HG03103 (cell line): ENCODE results near the gene CHRNA4.
"Not testable (repeated sequence)": the region's sequence is repeated elsewhere in the genome, so short reads cannot be mapped to it uniquely, and the experiment has no call there.

ENCODE experiments used
- ATAC-seq: cut with Tn5 transposase; IDR thresholded peaks from one replicate; pipeline ENCODE4 v1.9.1; 2021; ENCODE audit warnings: low read depth; ENCODE audit not compliant: unreplicated experiment

Gene CHRNA4

DNA sequence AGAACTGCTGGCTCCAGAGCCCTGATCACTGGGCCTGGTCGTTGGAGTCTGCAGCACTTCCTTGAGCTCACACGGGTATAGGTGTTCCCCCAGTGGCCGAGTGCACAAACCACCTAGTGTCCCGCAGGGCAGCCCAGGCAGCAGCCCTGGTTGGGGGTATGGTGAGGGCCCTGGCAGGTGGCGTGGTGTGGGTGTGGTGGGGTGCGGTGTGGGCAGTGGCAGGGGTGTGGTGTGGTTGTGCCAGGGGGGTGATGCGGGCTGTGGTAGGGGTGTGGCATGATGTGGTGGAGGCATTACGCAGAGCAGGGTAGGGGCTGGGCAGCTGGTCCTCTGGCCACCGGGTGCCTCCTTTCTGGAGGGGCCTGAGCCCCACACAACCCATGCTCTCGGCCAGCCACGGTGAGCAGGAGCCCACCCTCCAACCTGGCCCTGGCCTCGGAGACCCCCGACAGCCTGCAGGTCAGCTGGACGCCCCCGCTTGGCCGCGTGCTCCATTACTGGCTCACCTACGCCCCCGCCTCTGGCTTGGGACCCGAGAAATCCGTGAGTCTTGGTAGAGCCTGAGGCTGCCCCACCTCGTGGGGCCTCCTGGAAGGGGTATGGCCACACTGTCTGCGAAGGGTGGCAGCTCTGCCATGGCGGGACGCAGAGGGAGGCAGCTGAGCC lies 47.7 kb downstream of the CHRNA4 start:
- no peak for ATAC-seq

DNA sequence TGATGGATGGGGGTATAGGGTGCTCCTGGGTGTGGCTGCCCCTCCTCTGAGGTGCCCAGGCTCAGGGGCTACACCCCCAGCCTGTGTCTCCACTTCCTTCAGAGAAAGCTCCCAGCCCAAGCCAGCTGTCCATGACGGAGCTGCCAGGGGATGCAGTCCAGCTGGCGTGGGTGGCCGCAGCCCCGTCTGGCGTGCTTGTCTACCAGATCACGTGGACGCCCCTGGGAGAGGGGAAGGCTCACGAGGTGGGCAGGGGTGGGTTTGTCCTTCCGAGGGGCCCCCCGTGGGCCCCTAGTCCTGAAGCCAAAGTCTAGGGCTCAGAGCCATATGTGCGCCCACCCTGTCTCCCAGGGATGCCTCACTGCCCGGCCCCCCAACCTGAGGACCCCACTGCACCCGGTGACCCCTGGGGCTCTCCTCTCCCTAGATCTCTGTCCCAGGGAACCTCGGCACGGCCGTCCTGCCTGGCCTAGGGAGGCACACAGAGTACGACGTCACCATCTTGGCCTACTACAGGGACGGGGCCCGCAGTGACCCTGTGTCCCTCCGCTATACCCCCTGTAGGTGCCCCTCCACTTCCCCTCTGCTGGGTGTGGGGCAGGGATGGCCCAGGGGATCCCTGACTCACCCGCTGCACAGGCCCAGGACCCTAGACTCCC lies 48.3 kb downstream of the CHRNA4 start:
- no peak for ATAC-seq

DNA sequence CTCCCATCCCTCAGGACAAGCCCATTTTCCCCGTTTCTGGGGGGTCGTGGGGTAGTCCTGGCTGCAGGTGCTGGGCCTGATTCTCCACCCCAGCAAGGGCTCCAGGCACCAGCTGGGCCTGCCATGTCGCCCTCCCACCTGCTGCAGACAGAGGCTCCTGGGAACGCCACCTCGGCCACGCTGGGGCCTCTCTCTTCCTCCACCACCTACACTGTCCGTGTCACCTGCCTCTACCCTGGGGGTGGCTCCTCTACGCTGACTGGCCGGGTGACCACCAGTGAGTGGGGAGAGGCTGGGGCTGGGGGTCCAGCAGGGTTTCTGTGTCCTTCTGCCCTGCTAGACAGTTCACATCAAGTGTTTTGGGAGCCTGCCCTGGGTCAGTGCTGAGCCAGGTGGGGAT lies 48.9 kb downstream of the CHRNA4 start:
- ATAC-seq = no peak

DNA sequence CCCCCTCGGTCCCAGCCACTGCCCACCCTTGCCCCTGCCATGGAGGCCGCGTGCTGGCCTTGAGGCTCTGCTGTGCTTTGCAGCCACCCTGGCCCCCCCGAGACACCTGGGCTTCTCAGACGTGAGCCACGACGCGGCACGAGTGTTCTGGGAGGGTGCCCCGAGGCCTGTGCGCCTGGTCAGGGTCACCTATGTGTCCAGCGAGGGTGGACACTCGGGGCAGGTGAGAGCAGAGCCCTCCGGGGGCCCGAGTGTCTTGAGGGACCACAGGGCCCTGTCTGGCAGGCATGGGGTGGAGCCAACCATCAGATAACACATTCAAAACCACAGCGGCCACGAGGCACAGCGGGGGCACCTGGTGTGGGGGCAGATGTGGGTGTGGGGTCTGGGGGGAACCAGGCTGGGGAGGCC lies 49.3 kb downstream of the CHRNA4 start:
- no peak for ATAC-seq

DNA sequence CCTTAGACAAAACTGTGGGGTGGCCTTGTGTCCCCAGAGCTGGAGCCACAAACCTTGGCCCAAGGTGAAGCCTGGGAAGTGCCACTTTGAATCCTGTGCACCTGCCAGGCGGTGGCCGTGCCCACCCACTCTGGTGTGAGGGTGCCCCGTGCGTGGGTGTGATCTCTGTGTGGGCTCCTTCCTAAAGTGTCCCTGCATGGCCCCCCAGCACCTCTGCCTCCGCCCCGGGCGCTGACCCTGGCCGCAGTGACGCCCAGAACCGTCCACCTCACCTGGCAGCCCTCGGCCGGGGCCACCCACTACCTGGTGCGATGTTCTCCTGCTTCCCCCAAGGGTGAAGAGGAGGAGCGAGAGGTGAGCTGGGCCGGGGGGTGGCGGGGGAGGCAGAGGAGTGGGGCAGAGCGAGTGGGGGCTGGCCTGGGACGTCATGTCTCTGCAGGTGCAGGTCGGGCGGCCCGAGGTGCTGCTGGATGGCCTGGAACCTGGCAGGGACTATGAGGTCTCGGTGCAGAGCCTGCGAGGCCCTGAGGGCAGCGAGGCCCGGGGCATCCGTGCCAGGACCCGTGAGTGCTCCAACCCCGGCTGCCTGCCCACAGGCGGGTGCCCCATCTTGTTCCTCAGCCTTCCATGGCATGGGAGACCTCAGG lies 49.8 kb downstream of the CHRNA4 start:
- no peak for ATAC-seq

DNA sequence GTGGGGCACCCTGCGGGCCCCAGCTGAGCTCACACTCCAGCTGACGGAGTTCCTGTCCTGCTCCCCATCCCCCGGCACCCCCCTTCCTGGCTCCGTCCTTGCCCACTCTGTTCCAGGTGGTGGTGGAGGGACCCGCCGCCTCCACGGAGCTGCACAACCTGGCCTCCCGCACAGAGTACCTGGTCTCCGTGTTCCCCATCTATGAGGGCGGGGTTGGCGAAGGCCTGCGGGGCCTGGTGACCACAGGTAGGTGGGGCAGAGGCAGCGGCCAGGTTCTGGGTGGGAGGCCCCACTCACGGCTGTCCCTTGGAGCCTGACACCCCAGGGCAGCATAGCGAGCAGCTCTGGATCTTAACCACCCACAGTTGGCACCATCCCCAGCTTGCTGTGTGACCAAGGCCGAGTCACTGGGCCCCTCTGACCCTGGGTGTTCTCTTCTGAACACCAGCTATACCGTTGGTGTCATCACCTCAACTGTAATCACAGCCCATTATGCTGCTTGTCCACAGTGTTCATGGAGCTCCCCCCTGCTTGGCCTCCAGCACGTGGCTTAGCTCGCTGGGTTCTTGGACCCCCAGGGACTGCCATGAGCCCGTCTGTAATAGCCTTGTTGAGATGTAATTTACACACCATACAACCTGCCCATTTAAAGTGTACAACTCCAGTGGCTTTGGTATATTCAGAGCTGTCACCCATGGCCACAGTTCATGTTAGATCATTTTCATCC lies 50.7 kb downstream of the CHRNA4 start:
- no peak for ATAC-seq

DNA sequence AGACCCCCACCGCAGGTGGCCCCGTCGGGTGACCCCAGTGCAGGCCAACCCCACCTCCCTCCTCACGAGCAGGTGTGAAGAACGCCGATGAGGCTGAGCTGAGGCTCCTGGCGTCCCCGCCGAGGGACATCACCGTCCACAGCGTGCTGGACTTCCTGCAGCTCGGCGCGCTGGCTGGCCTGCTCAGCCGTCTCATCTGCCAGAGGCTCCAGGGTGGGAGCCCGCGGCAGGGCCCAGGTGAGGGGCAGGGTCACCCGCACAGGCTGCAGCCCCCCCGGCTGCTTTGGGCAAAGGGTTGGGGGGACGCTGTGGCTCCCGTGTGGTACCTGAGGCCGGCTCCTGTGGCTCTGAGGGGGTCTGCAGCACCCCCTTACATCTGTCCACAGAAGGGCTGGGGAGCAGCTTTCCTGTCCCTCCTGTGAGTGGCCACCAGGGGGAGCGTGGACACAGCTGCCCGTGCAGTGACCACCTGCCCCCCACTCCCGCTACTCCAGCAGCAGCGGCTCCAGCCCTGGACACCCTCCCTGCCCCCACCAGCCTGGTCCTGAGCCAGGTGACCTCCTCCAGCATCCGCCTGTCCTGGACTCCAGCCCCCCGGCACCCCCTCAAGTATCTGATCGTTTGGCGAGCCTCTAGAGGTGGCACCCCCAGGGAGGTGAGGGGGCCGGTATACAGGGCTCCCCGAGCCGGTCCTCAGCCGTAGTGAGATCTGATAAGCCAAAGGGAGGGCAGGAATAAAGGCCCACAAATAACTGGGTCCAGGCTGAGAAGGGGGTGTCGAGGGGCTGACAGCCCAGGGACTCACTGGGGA lies 51.7 kb downstream of the CHRNA4 start:
- no peak for ATAC-seq

DNA sequence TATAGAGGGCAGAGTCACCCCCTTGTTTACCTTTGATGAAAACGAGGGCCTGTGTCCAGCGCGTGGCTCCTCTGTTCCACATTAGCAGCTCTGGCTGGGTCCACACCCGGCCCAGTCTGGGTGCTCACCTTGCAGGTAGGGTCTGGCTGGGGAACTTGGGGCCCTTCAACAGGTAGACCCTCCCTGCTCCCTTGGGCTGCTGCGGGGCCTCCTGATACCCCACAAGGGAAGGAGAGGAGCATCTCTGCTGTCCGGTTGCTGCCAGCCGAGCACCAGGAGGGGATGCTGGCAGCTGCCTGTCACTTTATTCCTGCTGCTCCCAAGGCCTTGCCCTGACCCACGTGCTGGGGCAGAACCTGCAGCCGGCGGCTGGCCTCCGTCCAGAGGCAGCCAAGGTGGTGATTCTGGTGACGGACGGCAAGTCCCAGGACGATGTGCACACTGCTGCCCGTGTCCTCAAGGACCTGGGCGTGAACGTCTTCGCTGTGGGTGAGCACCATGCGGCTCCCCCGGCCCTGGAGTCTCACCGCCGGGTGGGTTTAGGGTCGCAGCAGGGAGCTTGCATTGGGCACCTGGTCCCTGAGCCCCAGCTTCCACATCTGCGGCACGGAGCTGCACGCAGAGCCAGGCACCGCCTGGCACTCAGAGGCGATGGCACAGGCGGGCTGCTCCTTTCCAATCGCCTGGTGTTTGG lies 52.8 kb downstream of the CHRNA4 start:
- no peak for ATAC-seq

DNA sequence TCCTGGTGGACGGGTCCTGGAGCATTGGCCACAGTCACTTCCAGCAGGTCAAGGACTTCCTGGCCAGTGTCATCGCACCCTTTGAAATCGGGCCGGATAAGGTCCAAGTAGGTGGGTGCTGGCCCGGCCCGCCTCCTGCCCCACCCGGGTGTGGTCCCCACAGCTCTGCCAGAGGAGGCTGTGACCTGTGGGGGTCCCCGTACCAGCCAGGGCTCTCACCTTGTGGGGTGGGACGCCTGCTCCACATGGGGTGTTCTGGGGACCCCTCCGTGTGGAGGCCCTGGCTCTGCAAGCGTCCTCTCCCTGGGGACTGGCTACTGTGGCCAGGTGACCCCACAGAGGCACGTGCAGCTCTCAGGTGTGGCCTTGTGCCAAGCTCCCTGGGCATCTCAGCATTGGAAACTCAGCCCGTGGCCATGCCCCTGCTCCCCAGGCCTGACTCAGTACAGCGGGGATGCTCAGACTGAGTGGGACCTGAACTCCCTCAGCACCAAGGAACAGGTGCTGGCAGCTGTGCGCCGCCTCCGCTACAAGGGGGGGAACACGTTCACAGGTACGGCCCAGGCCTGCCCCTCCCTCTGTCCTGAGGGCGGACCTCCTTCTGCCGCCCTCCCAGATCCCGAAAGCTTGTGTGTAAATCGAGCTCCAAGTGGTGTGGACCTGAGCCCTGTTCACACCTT lies 53.5 kb downstream of the CHRNA4 start:
- ATAC-seq = no peak

DNA sequence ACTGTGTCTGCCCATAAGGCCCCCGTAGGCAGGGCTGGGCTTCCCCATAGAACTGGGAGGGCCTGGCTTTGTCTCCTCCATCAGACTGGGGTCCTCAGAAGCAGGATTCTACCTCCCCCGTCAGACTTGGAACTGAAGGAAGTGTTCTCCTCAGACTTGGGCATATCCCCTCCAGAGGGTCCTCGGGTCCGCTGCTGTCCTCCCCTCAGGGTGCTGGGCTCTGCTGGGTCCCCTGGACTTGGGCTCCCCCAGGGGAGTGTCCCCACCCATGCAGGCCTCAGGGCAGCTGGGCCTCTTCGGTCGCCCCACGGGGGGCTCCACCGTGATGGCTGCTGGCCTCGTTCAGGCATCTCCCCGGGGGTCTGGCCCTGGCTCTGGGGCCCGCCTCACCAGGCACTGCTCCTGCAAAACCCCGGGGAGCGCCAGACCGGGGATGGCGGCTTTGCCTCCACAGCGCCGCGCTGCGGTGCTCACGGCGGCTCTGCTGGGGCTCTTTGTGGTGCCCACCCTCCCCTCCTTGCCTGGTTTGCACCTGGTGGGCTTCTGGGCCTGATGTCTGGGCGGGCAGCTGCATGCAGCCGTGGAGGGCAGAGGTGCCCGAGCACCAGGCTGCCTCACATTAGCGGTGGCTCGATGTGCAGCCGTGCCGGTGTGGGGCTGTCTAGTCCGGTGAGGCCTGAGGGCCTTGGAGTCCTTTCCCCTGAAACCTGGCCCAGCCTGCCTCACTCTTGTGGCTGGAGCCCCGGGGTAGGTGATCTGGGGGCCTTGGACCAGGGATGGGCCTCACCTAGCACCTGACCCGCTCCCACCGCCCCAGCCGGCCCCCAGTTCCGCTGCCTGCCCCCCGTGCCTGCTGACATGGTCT lies 54.2 kb downstream of the CHRNA4 start:
- ATAC-seq = no peak

DNA sequence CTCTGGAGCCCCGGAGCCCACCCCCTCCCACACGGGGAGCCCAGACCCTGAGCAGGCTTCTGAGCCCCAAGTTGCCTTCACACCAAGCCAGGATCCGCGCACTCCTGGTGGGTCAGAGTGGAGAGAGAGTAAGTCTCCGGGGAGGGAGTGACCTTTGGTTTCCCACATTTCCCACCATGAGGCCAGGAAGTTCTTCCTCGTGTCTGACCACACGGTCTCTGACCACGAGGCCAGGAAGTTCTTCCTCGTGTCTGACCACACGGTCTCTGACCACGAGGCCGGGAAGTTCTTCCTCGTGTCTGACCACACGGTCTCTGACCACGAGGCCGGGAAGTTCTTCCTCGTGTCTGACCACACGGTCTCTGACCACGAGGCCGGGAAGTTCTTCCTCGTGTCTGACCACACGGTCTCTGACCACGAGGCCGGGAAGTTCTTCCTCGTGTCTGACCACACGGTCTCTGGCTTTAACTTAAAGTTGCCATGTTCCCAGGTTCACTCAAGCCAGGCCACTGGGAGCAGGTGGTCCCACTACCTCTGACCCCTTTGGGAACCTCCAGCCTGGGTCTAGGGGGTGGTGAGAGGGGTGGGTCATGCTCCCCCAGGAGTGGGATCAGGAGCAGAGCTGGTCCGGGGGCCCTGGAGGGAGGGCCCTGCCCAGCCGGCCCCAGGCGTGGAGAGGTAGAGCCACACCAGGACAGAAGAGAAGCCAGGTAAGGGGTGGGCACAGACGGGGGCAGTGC lies 55.0 kb downstream of the CHRNA4 start:
- not testable (repeated sequence) for ATAC-seq

DNA sequence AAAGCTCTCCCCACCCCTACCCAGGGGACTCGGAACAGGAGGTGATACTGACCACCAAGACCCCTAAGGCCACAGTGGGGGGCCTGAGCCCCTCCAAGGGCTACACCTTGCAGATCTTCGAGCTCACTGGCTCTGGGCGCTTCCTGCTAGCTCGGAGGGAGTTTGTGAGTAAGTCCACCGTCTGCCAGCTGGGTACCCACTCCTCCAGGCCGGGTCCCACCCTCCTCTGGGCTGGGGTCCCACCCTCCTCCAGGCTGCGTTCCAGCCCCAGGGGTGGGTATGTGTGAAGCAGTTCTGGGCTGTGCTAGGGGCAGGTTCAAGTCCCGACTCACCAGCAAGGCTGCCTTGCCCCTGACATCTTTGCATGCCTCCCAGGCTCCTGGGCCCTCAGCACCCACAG lies 55.8 kb downstream of the CHRNA4 start:
- ATAC-seq = no peak

DNA sequence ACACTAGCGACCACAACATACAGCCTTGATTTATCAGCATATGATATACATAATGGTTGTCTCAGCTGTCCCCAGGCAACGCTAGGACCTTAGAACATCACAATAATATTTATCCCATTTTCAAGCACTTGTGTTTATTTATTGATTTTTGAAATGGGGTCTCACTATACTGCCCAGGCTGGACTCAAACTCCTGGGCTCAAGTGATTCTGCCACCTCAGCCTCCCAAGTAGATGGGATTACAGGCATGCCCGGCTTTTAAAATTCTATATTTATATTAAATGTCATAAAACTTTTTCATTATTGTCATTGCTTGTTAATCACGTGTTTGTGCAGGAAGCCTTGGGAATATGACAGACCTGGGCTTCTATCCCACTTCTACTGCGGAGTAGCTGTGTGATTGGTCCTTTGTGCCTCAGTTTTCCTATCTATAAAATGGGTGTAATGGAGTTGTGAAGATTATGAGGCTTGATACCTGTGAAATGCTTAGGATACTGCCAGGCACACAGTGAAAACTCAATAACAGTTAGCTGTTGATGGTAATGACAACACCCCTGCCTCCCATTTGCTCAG lies 58.0 kb downstream of the CHRNA4 start:
- ATAC-seq = no peak

DNA sequence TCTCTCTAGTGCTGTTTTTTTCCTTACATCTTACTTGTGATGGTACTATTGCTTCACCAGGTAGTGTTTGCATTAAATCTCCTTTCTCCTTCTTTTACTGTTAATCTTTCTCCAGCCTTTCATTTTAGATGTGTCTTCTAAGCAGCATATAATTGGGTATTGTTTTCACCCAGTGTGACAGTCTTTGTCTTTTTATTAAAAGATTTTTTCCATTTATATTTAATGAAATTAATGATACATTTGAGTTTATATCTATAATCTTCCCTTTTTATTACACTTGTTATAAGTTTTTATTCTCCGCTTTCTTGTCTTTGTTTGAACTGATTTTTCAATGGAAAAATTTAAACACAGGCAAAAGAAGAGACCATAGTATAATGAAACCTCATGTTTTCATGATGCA lies 59.5 kb downstream of the CHRNA4 start:
- no peak for ATAC-seq

DNA sequence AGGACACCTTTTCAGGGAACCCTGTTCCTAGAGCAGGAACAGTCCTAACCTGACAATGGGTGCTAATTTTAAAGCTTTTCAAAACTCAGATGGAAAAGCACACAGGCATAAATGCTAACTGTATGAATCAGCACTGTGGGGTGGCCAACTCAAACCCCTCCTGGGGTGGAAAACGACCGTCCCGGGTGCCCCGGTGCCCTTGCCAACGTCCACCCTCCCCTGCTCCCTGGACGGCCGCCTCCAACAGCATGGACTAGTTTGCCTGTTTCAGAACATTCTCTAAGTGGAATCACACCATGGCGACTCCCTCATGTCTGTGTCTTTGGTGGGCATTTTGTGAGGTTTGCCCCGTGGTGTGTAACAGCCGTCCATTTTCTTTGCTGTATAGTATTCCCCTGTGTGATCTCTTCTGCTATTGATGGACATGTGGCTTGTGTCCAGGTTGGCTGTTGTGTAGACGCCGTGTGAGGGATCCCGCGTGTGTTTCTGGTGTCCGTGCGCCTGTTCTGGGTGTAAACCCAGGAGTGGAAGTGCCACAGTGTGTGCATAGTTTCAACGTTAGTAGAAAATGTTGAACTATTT lies 62.3 kb downstream of the CHRNA4 start:
- no peak for ATAC-seq

DNA sequence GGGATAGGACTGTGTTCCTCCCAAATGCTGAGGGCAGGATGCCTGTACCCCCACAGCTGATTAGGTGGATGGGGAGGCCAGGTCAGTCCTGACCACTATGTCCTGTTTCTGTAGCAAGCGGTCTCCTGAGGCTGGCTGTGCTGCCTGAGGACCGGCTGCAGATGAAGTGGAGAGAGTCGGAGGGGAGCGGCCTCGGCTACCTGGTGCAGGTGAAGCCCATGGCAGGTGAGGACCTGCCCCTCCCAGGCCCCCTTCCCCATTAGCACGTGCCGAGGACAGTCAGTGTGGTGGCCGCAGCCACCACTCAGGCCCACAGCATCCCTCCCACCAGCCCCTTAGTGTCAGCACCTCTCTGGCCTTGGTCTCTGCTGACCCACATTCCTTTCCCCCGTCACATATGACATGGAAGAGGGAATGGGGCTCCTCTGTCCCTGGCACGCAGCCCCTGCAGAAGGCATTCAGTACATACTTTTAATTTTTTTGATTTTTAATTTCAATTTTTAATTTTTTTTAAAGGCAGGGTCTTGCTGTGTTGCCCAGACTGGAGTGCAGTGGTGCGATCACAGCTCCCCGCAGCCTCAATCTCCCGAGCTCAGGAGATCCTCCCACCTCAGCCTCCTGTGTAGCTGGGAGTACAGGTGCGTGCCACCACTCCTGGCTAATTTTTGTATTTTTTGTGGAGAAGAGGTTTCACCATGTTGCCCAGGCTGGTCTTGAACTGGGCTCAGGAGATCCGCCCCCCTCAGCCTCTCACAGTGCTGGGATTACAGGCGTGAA lies 63.2 kb downstream of the CHRNA4 start:
- ATAC-seq = no peak
